ENCODE results near the gene DIRAS1. TPM values are rescaled to one million over a fixed set of nuclear protein-coding genes. Genes with fewer than 3 reads are reported as not detected.
A peak's percentile ranks its signal among the peaks of the same experiment; 100 is the strongest.

DIRAS1 gene
- total and polyA plus RNA-seq, 5 donors from 2014 or later, result not detected

GRCh38 chr19:2736550-2737190 is 15.5 kb upstream of the DIRAS1 start:
- DNase-seq, result no peak
- no peaks in the 10 kb centered on the region for H3K27me3 ChIP-seq (ENCODE audit: control insufficient read depth, insufficient read depth, low read length)
- Mint-ChIP-seq H3K36me3 (peaks cover 36% of the 10 kb centered on the region), H3K4me3 (peak overlapping the region in 3 of 4 donors; percentile 41 to 64 (median 49)), H3K27ac (no peak overlapping the region), H3K4me1 (peaks cover 0 to 27% (median 14%) of the 10 kb centered on the region in 4 donors), H3K27me3 (peaks cover 7% of the 10 kb centered on the region), H3K9me3 (no peaks in the 10 kb centered on the region)
- H3K9me3 ChIP-seq (ENCODE audit: control insufficient read depth in 2 of 2, low read length in 2 of 2), result no peaks in the 10 kb centered on the region
- no peak overlapping the region for H3K4me3 ChIP-seq (ENCODE audit: low read depth, low read length)
- peaks cover 18% of the 10 kb centered on the region for H3K36me3 ChIP-seq (ENCODE audit: control insufficient read depth, insufficient read depth, low read length)
- no peak overlapping the region for H3K27ac ChIP-seq (ENCODE audit: insufficient read depth, low read length, poor library complexity, severe bottlenecking)
- peaks cover 14% of the 10 kb centered on the region for H3K4me1 ChIP-seq (ENCODE audit: control insufficient read depth, insufficient read depth, low read length, poor library complexity, severe bottlenecking)
- no peak for ATAC-seq (ENCODE audit: low read depth in 2 of 2)

DNA sequence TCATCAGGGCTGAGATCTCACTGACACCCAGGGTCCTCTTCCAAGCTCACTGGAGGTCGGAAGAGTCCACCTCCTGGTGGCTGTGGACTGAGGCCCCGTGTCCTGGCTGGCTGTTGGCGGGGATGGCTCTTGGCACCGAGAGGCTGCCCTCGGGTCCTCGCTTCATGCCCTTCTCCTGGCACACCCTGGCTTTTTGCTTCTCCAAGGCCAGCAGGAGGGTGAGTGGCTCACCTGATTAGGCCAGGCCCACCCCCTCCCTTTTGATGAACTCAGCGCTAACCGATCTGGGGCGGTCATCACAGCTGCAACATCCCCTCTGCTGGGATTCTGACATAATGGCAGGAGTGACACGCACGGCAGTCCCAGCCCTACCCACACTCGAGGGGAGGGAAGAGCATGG is 14.2 kb upstream of the DIRAS1 start:
- no peak for ATAC-seq (ENCODE audit: low read depth in 2 of 2)
- DNase-seq, result no peak
- H3K4me3 ChIP-seq (ENCODE audit: low read depth, low read length), result no peak overlapping the region
- H3K27ac ChIP-seq (ENCODE audit: insufficient read depth, low read length, poor library complexity, severe bottlenecking), result no peak overlapping the region
- H3K4me1 ChIP-seq (ENCODE audit: control insufficient read depth, insufficient read depth, low read length, poor library complexity, severe bottlenecking), result peaks cover 14% of the 10 kb centered on the region
- Mint-ChIP-seq H3K27me3 (peaks cover 6% of the 10 kb centered on the region), H3K36me3 (peaks cover 36% of the 10 kb centered on the region), H3K27ac (no peak overlapping the region), H3K9me3 (no peaks in the 10 kb centered on the region), H3K4me1 (peaks cover 0 to 27% (median 14%) of the 10 kb centered on the region in 4 donors), H3K4me3 (no peak overlapping the region)
- no peaks in the 10 kb centered on the region for H3K27me3 ChIP-seq (ENCODE audit: control insufficient read depth, insufficient read depth, low read length)
- no peaks in the 10 kb centered on the region for H3K9me3 ChIP-seq (ENCODE audit: control insufficient read depth in 2 of 2, low read length in 2 of 2)
- H3K36me3 ChIP-seq (ENCODE audit: control insufficient read depth, insufficient read depth, low read length), result peaks cover 18% of the 10 kb centered on the region

DNA sequence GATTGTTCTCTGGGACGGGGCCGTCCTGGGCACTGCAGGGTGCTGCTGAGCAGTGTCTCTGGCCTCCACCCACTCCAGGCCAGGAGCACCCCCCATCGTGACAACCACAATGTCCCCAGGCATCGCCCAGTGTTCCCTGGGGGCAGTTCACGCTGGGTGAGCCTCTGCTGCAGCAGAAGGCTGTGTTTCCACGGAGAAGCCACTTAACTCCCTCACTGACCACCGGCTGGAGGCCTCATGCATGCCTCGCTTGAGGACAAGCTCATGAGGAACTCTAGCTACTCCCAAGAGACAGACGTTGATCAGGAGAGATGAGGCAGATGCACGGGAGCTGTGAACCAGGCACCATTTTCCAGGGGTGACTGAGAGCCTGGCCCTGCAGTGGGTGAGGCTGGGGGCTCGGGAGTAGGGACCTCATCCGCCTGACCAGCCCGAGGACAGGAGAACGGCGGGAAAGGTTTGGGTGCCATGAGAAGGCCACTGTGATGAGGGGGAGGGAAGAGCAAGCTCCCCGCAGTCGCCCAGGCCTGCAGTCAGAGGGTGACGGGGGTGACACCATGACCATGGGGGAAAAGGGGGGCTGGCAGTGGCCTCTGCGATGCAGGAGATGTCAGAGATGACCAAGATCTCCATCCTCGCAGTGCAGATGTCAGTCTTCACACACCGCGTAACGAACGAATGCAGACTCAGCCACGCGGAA is 13.6 kb upstream of the DIRAS1 start:
- Histone ChIP-seq H3K36me3 (ENCODE audit: control insufficient read depth, insufficient read depth, low read length) (peaks cover 18% of the 10 kb centered on the region), H3K4me1 (ENCODE audit: control insufficient read depth, insufficient read depth, low read length, poor library complexity, severe bottlenecking) (peaks cover 9% of the 10 kb centered on the region), H3K9me3 (ENCODE audit: control insufficient read depth in 2 of 2, low read length in 2 of 2) (no peaks in the 10 kb centered on the region), H3K27me3 (ENCODE audit: control insufficient read depth, insufficient read depth, low read length) (no peaks in the 10 kb centered on the region), H3K27ac (ENCODE audit: insufficient read depth, low read length, poor library complexity, severe bottlenecking) (no peak overlapping the region), H3K4me3 (ENCODE audit: low read depth, low read length) (no peak overlapping the region)
- Mint-ChIP-seq H3K9me3 (no peaks in the 10 kb centered on the region), H3K27ac (no peak overlapping the region), H3K36me3 (peaks cover 36% of the 10 kb centered on the region), H3K4me1 (peaks cover 0 to 22% (median 12%) of the 10 kb centered on the region in 4 donors), H3K4me3 (peak overlapping the region in 1 of 4 donors; percentile 86), H3K27me3 (no peaks in the 10 kb centered on the region)
- no peak for ATAC-seq (ENCODE audit: low read depth in 2 of 2)
- DNase-seq, result no peak

- H3K27me3 ChIP-seq (ENCODE audit: control insufficient read depth, insufficient read depth, low read length), result no peaks in the 10 kb centered on the region
Observed at GRCh38 chr19:2733930-2734588, 12.9 kb upstream of the DIRAS1 start.

DNA sequence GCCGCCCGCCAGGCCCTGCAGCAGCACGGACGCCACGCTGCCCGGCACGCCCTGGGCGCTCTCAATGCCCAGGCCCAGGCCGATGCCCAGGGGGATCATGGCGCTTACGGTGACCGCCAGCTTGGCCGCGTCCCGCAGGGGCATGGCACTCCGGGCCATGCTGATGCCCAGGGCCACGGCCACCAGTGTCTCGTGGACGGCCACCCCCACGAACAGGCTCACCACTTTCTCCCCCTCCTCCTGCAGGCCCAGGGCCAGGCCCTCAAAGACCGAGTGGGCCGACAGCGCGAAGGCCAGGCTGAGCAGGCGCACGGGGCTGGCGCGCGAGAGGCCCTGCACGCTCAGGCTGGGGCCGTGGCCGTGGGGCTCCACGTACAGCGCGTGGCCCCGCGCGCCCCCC is 11.7 kb upstream of the DIRAS1 start:
- H3K27me3 Mint-ChIP-seq, result no peaks in the 10 kb centered on the region
- H3K36me3 Mint-ChIP-seq, result peaks cover 34% of the 10 kb centered on the region

More at GRCh38 chr19:2733930-2734588, 12.9 kb upstream of the DIRAS1 start:
- Histone ChIP-seq H3K4me3 (ENCODE audit: low read depth, low read length) (no peak overlapping the region), H3K9me3 (ENCODE audit: control insufficient read depth in 2 of 2, low read length in 2 of 2) (no peaks in the 10 kb centered on the region), H3K36me3 (ENCODE audit: control insufficient read depth, insufficient read depth, low read length) (peaks cover 18% of the 10 kb centered on the region), H3K27ac (ENCODE audit: insufficient read depth, low read length, poor library complexity, severe bottlenecking) (no peak overlapping the region), H3K4me1 (ENCODE audit: control insufficient read depth, insufficient read depth, low read length, poor library complexity, severe bottlenecking) (peaks cover 3% of the 10 kb centered on the region)
- Mint-ChIP-seq H3K27ac (no peak overlapping the region), H3K9me3 (no peaks in the 10 kb centered on the region), H3K4me3 (no peak overlapping the region), H3K4me1 (peaks cover 0 to 17% (median 8%) of the 10 kb centered on the region in 4 donors), H3K36me3 (peaks cover 36% of the 10 kb centered on the region), H3K27me3 (no peaks in the 10 kb centered on the region)
- DNase-seq, result no peak
- no peak for ATAC-seq (ENCODE audit: low read depth in 2 of 2)

GRCh38 chr19:2732157-2732725 is 11.1 kb upstream of the DIRAS1 start:
- H3K4me1 ChIP-seq (ENCODE audit: control insufficient read depth, insufficient read depth, low read length, poor library complexity, severe bottlenecking), result no peaks in the 10 kb centered on the region
- no peak overlapping the region for H3K4me3 Mint-ChIP-seq

More for the DNA sequence above, 11.7 kb upstream of the DIRAS1 start:
- no peak for DNase-seq
- H3K36me3 ChIP-seq (ENCODE audit: control insufficient read depth, insufficient read depth, low read length), result peaks cover 18% of the 10 kb centered on the region
- ATAC-seq (ENCODE audit: low read depth in 2 of 2), result no peak
- Mint-ChIP-seq H3K4me1 (peaks cover 0 to 11% (median 4%) of the 10 kb centered on the region in 4 donors), H3K27ac (no peak overlapping the region), H3K9me3 (no peaks in the 10 kb centered on the region), H3K4me3 (no peak overlapping the region)
- no peaks in the 10 kb centered on the region for H3K4me1 ChIP-seq (ENCODE audit: control insufficient read depth, insufficient read depth, low read length, poor library complexity, severe bottlenecking)
- no peak overlapping the region for H3K4me3 ChIP-seq (ENCODE audit: low read depth, low read length)
- no peaks in the 10 kb centered on the region for H3K27me3 ChIP-seq (ENCODE audit: control insufficient read depth, insufficient read depth, low read length)
- H3K9me3 ChIP-seq (ENCODE audit: control insufficient read depth in 2 of 2, low read length in 2 of 2), result no peaks in the 10 kb centered on the region
- H3K27ac ChIP-seq (ENCODE audit: insufficient read depth, low read length, poor library complexity, severe bottlenecking), result no peak overlapping the region

GRCh38 chr19:2731181-2731995 is 10.2 kb upstream of the DIRAS1 start:
- no peak for DNase-seq
- peaks cover 13% of the 10 kb centered on the region for H3K36me3 ChIP-seq (ENCODE audit: control insufficient read depth, insufficient read depth, low read length)
- H3K4me3 Mint-ChIP-seq, result no peak overlapping the region
- H3K4me1 Mint-ChIP-seq, result peaks cover 0 to 7% (median 4%) of the 10 kb centered on the region in 4 donors
- no peaks in the 10 kb centered on the region for H3K9me3 ChIP-seq (ENCODE audit: control insufficient read depth in 2 of 2, low read length in 2 of 2)
- H3K27me3 ChIP-seq (ENCODE audit: control insufficient read depth, insufficient read depth, low read length), result no peaks in the 10 kb centered on the region
- H3K36me3 Mint-ChIP-seq, result peaks cover 26% of the 10 kb centered on the region
- ATAC-seq (ENCODE audit: low read depth in 2 of 2), result no peak
- H3K27ac Mint-ChIP-seq, result no peak overlapping the region
- no peak overlapping the region for H3K27ac ChIP-seq (ENCODE audit: insufficient read depth, low read length, poor library complexity, severe bottlenecking)
- no peaks in the 10 kb centered on the region for H3K9me3 Mint-ChIP-seq
- H3K27me3 Mint-ChIP-seq, result peaks cover under 1% of the 10 kb centered on the region
- H3K4me3 ChIP-seq (ENCODE audit: low read depth, low read length), result no peak overlapping the region
- H3K4me1 ChIP-seq (ENCODE audit: control insufficient read depth, insufficient read depth, low read length, poor library complexity, severe bottlenecking), result no peaks in the 10 kb centered on the region

More at GRCh38 chr19:2732157-2732725, 11.1 kb upstream of the DIRAS1 start:
- no peaks in the 10 kb centered on the region for H3K9me3 ChIP-seq (ENCODE audit: control insufficient read depth in 2 of 2, low read length in 2 of 2)
- H3K4me3 ChIP-seq (ENCODE audit: low read depth, low read length), result no peak overlapping the region
- Mint-ChIP-seq H3K27me3 (no peaks in the 10 kb centered on the region), H3K4me1 (peaks cover 0 to 11% (median 4%) of the 10 kb centered on the region in 4 donors), H3K9me3 (no peaks in the 10 kb centered on the region), H3K27ac (no peak overlapping the region), H3K36me3 (peaks cover 34% of the 10 kb centered on the region)
- no peak for DNase-seq
- peaks cover 18% of the 10 kb centered on the region for H3K36me3 ChIP-seq (ENCODE audit: control insufficient read depth, insufficient read depth, low read length)
- H3K27ac ChIP-seq (ENCODE audit: insufficient read depth, low read length, poor library complexity, severe bottlenecking), result no peak overlapping the region
- ATAC-seq (ENCODE audit: low read depth in 2 of 2), result no peak
- H3K27me3 ChIP-seq (ENCODE audit: control insufficient read depth, insufficient read depth, low read length), result no peaks in the 10 kb centered on the region
